ENCODE measurements around the gene TSEN15. TPM values are rescaled to one million over a fixed set of nuclear protein-coding genes. Genes with fewer than 3 reads are reported as not detected.

Gene TSEN15
- total and polyA plus RNA-seq, 2 of the 8 experiments (the other 6 are each of a cell fraction or from before 2014, with no cell fraction given), result 23.4 to 31.4 TPM

DNA sequence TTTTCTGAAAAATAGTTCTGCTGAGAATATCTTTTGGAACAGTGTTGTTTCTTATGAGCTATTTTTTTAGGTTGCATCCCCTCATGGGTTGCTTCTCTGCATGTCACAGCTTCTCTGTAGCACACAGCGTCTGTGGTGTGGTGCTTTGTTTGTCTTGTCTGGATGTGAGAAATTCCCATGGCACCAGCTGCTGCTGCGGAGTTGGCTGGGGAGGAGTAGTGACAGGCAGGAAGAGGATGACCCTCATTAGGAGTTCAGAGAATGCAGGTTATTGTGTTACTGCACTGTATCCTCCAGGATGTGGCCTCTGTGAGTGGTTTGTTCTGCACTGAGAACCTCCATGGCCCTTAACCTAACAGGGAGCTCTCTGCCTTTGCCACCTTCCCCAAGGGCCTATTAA lies 64.8 kb downstream of the TSEN15 start:
- Histone ChIP-seq H2BK120ac (replicated peaks; ENCODE audit: low read depth, low read length) (no peak overlapping the region), H3K9me3 (ENCODE audit: insufficient read depth in 2 of 2, low read depth in 1 of 2, low read length in 1 of 2) (no peaks in the 10 kb centered on the region), H2AK5ac (ENCODE audit: low read depth, low read length) (no peak overlapping the region), H3K23ac (ENCODE audit: insufficient read length) (no peak overlapping the region), H3K4me1 (replicated peaks in 1 of 4; ENCODE audit: control insufficient read depth in 3 of 4, insufficient read depth in 4 of 4, low read length in 3 of 4) (no peaks in the 10 kb centered on the region), H3K23me2 (ENCODE audit: low read depth, low read length) (no peaks in the 10 kb centered on the region), H4K20me1 (replicated peaks in 1 of 2; ENCODE audit: control insufficient read depth in 1 of 2, insufficient read depth in 2 of 2, low read length in 2 of 2) (no peaks in the 10 kb centered on the region), H2BK5ac (ENCODE audit: low read depth, low read length) (no peak overlapping the region), H3K18ac (ENCODE audit: extremely low read depth, low read length) (no peak overlapping the region), H2AFZ (ENCODE audit: low read length) (no peak overlapping the region), H3K9ac (replicated peaks in 1 of 4; ENCODE audit: extremely low read depth in 1 of 4, low read depth in 3 of 4, low read length in 3 of 4) (no peak overlapping the region), H3K4ac (replicated peaks; ENCODE audit: insufficient read length, low read depth, low read length) (no peak overlapping the region), H3K56ac (replicated peaks; ENCODE audit: insufficient read length, low read depth, low read length) (no peak overlapping the region), H3K36me3 (ENCODE audit: control insufficient read depth in 2 of 4, insufficient read depth in 4 of 4, low read length in 3 of 4) (no peaks in the 10 kb centered on the region), H4K5ac (ENCODE audit: insufficient read length, low read depth, low read length) (no peak overlapping the region), H2BK20ac (ENCODE audit: low read length) (no peak overlapping the region), H4K8ac (ENCODE audit: extremely low read depth, insufficient read depth, low read length) (no peak overlapping the region), H4K91ac (replicated peaks; ENCODE audit: insufficient read length, low read length) (no peak overlapping the region), H3K27me3 (replicated peaks in 1 of 4; ENCODE audit: control insufficient read depth in 3 of 4, extremely low read depth in 1 of 4, insufficient read depth in 3 of 4, low read length in 3 of 4) (no peaks in the 10 kb centered on the region), H3K79me2 (ENCODE audit: control insufficient read depth in 1 of 2, insufficient read depth in 2 of 2, low read length in 2 of 2) (no peaks in the 10 kb centered on the region), H3K27ac (ENCODE audit: low read depth, low read length) (no peak overlapping the region), H3K4me3 (ENCODE audit: extremely low read depth in 1 of 4, insufficient read depth in 2 of 4, low read depth in 3 of 4, low read length in 4 of 4) (no peak overlapping the region), H2BK12ac (ENCODE audit: low read depth, low read length) (no peak overlapping the region), H3K79me1 (ENCODE audit: low read depth, low read length) (no peaks in the 10 kb centered on the region), H2BK15ac (ENCODE audit: low read length) (no peak overlapping the region), H3K14ac (ENCODE audit: insufficient read length) (no peak overlapping the region), H3K4me2 (ENCODE audit: insufficient read depth in 1 of 2, low read depth in 2 of 2, low read length in 2 of 2) (no peak overlapping the region)
- 82% methylated on average over 2 of the region's 2 CpGs; no CpG with 5 or more reads in 1 of the 2 experiments for WGBS, 2 experiments (ENCODE audit: extremely low coverage in 1 of 2, insufficient coverage in 1 of 2, insufficient read length in 1 of 2, insufficient replicate concordance in 2 of 2, low coverage in 1 of 2, low lambda C conversion rate in 2 of 2, missing lambda C conversion rate in 1 of 2)
- TF ChIP-seq MAFK (IDR thresholded peaks at IDR 0.05; ENCODE audit: low read depth, low read length) (no peak), CREB1 (IDR thresholded peaks at IDR 0.05) (no peak), RNF2 (IDR thresholded peaks at IDR 0.05; ENCODE audit: borderline replicate concordance, low read depth, low read length, missing control alignments, poor library complexity, severe bottlenecking) (no peak), TEAD4 (IDR thresholded peaks at IDR 0.05; ENCODE audit: low read depth, low read length) (no peak), RBBP5 (IDR thresholded peaks at IDR 0.05; ENCODE audit: borderline replicate concordance, low read depth, low read length) (no peak), KDM4A (IDR thresholded peaks at IDR 0.05; ENCODE audit: low read depth, low read length, severe bottlenecking) (no peak), SP4 (IDR thresholded peaks at IDR 0.05; ENCODE audit: low read length) (no peak), SP1 (IDR thresholded peaks at IDR 0.05; ENCODE audit: low read depth, low read length) (no peak)
- TF ChIP-seq, protein P1, sequence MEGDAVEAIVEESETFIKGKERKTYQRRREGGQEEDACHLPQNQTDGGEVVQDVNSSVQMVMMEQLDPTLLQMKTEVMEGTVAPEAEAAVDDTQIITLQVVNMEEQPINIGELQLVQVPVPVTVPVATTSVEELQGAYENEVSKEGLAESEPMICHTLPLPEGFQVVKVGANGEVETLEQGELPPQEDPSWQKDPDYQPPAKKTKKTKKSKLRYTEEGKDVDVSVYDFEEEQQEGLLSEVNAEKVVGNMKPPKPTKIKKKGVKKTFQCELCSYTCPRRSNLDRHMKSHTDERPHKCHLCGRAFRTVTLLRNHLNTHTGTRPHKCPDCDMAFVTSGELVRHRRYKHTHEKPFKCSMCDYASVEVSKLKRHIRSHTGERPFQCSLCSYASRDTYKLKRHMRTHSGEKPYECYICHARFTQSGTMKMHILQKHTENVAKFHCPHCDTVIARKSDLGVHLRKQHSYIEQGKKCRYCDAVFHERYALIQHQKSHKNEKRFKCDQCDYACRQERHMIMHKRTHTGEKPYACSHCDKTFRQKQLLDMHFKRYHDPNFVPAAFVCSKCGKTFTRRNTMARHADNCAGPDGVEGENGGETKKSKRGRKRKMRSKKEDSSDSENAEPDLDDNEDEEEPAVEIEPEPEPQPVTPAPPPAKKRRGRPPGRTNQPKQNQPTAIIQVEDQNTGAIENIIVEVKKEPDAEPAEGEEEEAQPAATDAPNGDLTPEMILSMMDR (IDR thresholded peaks at IDR 0.05; ENCODE audit: control extremely low read depth in 1 of 3, insufficient read depth in 1 of 3, low read depth in 1 of 3, low read length in 3 of 3), result no peak
- TF ChIP-seq, protein P2, sequence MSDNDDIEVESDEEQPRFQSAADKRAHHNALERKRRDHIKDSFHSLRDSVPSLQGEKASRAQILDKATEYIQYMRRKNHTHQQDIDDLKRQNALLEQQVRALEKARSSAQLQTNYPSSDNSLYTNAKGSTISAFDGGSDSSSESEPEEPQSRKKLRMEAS (IDR thresholded peaks at IDR 0.05), result no peak
- FAIRE-seq, result no peak
- POLR2A ChIA-PET (ENCODE audit: partially characterized antibody), result no interaction called here
- CTCF ChIA-PET (ENCODE audit: partially characterized antibody), result interaction anchor here (1.4 kb wide), 1 partner anchor 121 kb away, joined by 3 read pairs; no protein-coding TSS in a partner anchor
- no peak for DNase-seq (ENCODE audit: low read depth in 1 of 2, low spot score in 2 of 2)

Data from H1 (cell line).